NCI-H510A treated with DMSO at 0.1 percent for 48 hours (cell line): ENCODE results near the gene PLEKHM2.

ENCODE experiments used
- DNase-seq: peaks from one replicate; lab custom pipeline; 2025; lab: John Stamatoyannopoulos, UW

PLEKHM2 gene

GRCh38 chr1:15724949-15725880 lies 41.1 kb downstream of the PLEKHM2 start:
- DNase-seq: no peak

GRCh38 chr1:15726508-15726907 lies 42.4 kb downstream of the PLEKHM2 start:
- DNase-seq: no peak

- DNase-seq: no peak
Observed at GRCh38 chr1:15727021-15727420, 42.9 kb downstream of the PLEKHM2 start.

GRCh38 chr1:15727424-15727823 lies 43.3 kb downstream of the PLEKHM2 start:
- DNase-seq: no peak

- no peak for DNase-seq
Observed at GRCh38 chr1:15727866-15728534, 43.9 kb downstream of the PLEKHM2 start.

GRCh38 chr1:15728937-15729657 lies 45.0 kb downstream of the PLEKHM2 start:
- DNase-seq: no peak

- DNase-seq: no peak
Observed at GRCh38 chr1:15730423-15730822, 46.3 kb downstream of the PLEKHM2 start.

- no peak for DNase-seq
Observed at GRCh38 chr1:15730936-15731335, 46.8 kb downstream of the PLEKHM2 start.

GRCh38 chr1:15731735-15732685 lies 47.9 kb downstream of the PLEKHM2 start:
- DNase-seq: no peak

- no peak for DNase-seq
Observed at GRCh38 chr1:15732686-15733081, 48.6 kb downstream of the PLEKHM2 start.

GRCh38 chr1:15733218-15733725 lies 49.2 kb downstream of the PLEKHM2 start:
- DNase-seq: no peak

GRCh38 chr1:15733726-15734226 lies 49.7 kb downstream of the PLEKHM2 start:
- no peak for DNase-seq

GRCh38 chr1:15734296-15734695 lies 50.2 kb downstream of the PLEKHM2 start:
- no peak for DNase-seq

- DNase-seq: no peak
Observed at GRCh38 chr1:15734901-15735300, 50.8 kb downstream of the PLEKHM2 start.

- DNase-seq: no peak
Observed at GRCh38 chr1:15735304-15736037, 51.4 kb downstream of the PLEKHM2 start.

GRCh38 chr1:15736038-15736891 lies 52.1 kb downstream of the PLEKHM2 start, which contains the start of gene SLC25A34:
Gene SLC25A34, plus strand, starts transcription at chr1:15736258. Its CDS starts 228 bp downstream, at chr1:15736486.
- peak; percentile 98 for DNase-seq

- DNase-seq: no peak
Observed at GRCh38 chr1:15736892-15737261, 52.8 kb downstream of the PLEKHM2 start.

GRCh38 chr1:15737324-15738319 lies 53.5 kb downstream of the PLEKHM2 start:
- no peak for DNase-seq
